ENCODE results near the gene EGLN1.
"Not testable (repeated sequence)": the region's sequence is repeated elsewhere in the genome, so short reads cannot be mapped to it uniquely, and the experiment has no call there.

EGLN1 gene

GRCh38 chr1:231446138-231446537 lies 24.1 kb upstream of the EGLN1 start:
- no peak for DNase-seq (ENCODE audit: extremely low spot score)
- POLR2A ChIA-PET, result no interaction called here
- TF ChIP-seq CTCF (IDR thresholded peaks at IDR 0.05; ENCODE audit: control extremely low read depth, extremely low read depth, low read depth, missing control alignments), result no peak
- CTCF ChIA-PET, result interaction anchor here (1.2 kb wide), 1 partner anchor 22 kb away, joined by 3 read pairs; no protein-coding TSS in a partner anchor

GRCh38 chr1:231444059-231444458 lies 22.0 kb upstream of the EGLN1 start:
- CTCF ChIA-PET, result no interaction called here
- TF ChIP-seq CTCF (IDR thresholded peaks at IDR 0.05; ENCODE audit: control extremely low read depth, extremely low read depth, low read depth, missing control alignments), result no peak
- DNase-seq (ENCODE audit: extremely low spot score), result no peak
- POLR2A ChIA-PET, result no interaction called here

- CTCF ChIA-PET, result no interaction called here
- no peak for TF ChIP-seq CTCF (IDR thresholded peaks at IDR 0.05; ENCODE audit: control extremely low read depth, extremely low read depth, low read depth, missing control alignments)
- POLR2A ChIA-PET, result no interaction called here
- DNase-seq (ENCODE audit: extremely low spot score), result no peak
These were observed 21.3 kb upstream of the EGLN1 start for GRCh38 chr1:231443363-231443762.

GRCh38 chr1:231442735-231443134 lies 20.6 kb upstream of the EGLN1 start:
- CTCF ChIA-PET, result no interaction called here
- no peak for DNase-seq (ENCODE audit: extremely low spot score)
- POLR2A ChIA-PET, result no interaction called here
- no peak for TF ChIP-seq CTCF (IDR thresholded peaks at IDR 0.05; ENCODE audit: control extremely low read depth, extremely low read depth, low read depth, missing control alignments)

- ChIA-PET POLR2A (no interaction called here), CTCF (interaction anchor here (1.5 kb wide), 1 partner anchor 35 kb away, joined by 4 read pairs; no protein-coding TSS in a partner anchor)
- no peak for TF ChIP-seq CTCF (IDR thresholded peaks at IDR 0.05; ENCODE audit: control extremely low read depth, extremely low read depth, low read depth, missing control alignments)
These were observed 10.9 kb upstream of the EGLN1 start for GRCh38 chr1:231432996-231433395.

GRCh38 chr1:231431665-231432415 lies 9.8 kb upstream of the EGLN1 start:
- CTCF ChIA-PET, result no interaction called here
- DNase-seq (ENCODE audit: extremely low spot score), result no peak
- POLR2A ChIA-PET, result no interaction called here
- TF ChIP-seq CTCF (IDR thresholded peaks at IDR 0.05; ENCODE audit: control extremely low read depth, extremely low read depth, low read depth, missing control alignments), result no peak

More at GRCh38 chr1:231432996-231433395, 10.9 kb upstream of the EGLN1 start:
- no peak for DNase-seq (ENCODE audit: extremely low spot score)

- POLR2A ChIA-PET, result interaction anchor here (0.6 kb wide), 1 partner anchor 19 kb away, joined by 9 read pairs; no protein-coding TSS in a partner anchor
- CTCF ChIA-PET, result interaction anchor here (1.1 to 1.4 kb wide), 4 partner anchors 9 to 106 kb away, joined by 3 read pairs; no protein-coding TSS in a partner anchor
- not testable (repeated sequence) for DNase-seq (ENCODE audit: extremely low spot score)
These were observed 8.7 kb upstream of the EGLN1 start for GRCh38 chr1:231430678-231431352.
